Islet of Langerhans (tissue), 1 donor: ENCODE data around the gene ACER2.
"Not testable (repeated sequence)": the region's sequence is repeated elsewhere in the genome, so short reads cannot be mapped to it uniquely, and the experiment has no call there.

Experiments used
- FAIRE-seq: peaks from one replicate; lab custom pipeline; 2011; peaks lifted over from hg19 to GRCh38; lab: Jason Lieb, UNC

The ACER2 gene

DNA sequence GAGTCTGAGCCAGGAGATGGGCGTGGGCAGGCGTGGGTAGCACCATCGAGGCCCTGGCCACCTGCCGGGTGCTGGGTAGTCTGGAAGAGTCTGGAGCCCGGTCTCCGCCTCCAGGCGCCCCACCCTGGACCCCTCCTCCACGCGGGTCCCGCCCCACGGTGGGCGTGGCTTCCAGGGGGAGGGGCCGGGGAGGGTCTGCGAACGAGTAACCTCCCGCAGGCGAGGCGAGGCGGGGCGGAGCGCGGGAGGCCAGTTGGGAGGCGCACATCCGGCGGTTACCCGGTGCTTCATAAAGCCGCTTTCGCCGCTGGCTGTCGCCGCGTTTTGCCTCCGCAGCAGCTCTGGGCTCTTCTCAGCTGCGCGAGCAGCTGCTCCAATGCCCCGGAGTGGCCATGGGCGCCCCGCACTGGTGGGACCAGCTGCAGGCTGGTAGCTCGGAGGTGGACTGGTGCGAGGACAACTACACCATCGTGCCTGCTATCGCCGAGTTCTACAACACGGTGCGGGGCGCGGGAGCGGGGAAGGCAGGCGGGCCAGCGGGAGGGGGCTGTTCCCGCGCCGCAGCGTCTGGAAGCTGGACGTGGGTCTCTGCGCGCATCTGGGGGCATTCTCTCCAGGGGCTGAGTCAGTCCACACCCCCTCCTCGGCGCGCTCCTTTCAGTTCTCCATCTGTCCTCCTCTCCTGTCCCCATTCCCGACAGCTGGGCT is at the start of gene ACER2:
Gene ACER2 (plus strand): TSS at position 317 of the 708 bp plus-strand sequence. CDS start 76 bp downstream, at position 393.
- no peak for FAIRE-seq

DNA sequence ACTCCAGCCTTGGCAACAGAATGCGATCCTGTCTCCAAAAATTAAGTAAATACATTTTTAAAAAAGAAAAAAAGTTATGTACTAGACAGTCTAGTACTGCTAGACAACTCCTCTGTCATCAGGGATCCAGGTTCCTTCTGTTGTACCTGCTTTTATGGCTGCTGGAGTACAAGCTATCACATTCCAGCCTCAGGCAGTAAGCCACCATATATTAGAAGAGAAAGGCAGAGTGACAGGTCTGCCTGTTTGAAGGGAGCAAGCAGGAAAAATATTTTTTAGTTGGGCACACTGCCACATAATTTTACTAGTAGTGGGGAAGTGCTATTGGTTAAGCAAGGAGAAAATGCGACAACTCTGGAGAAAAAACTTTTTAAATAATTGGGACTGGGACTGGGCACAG is 39.7 kb upstream of the ACER2 start:
- no peak for FAIRE-seq

DNA sequence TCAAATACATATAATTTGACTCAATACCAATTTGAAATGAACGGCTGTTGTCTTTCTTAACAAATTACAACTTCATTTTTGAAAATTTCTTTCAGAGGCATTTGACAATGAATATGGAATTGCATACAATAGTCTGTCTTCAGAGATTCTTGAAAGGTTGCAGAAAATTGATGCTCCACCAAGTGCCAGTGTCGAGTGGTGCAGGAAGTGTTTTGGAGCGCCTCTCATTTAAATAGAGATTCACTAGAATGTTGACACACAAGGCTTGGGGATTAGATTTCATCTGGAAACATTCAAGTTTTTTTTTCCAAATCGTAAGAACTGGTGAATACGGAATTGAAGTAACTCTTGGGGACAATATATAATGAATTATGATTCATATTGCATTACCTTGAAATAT is 36.9 kb upstream of the ACER2 start:
- no peak for FAIRE-seq

DNA sequence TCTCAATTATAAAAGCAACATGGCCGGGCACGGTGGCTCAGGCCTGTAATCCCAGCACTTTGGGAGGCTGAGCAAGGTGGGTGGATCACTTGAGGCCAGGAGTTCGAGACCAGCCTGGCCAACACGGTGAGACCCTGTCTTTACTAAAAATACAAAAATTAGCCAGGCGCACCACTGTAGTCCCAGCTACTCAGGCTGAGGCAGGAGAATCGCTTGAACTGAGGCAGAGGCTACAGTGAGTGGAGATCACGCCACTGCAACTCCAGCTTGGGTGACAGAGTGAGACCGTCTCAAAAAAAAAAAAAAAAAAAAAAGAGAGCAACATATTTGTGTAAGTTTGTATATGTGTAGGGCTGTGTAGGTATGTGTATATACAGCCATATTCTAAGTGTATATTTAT is 36.2 kb upstream of the ACER2 start:
- no peak for FAIRE-seq

DNA sequence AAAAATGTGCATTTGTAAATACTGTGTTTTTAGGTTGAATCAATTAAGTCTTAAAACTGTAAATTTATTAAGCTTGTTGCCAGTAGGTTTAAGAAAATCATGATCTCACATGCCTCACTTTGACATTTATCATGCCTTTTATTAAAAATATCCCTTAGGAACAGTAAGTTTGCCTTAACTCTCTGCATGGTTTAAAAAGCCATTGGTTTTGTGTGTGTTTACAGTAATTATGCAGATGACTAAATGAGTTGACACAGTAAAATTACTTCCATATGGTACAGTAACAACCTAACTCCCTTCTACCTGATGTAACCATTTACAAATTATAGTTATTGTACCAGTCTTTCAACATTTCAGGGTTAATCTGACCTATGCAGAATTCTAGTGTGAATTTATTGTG is 35.3 kb upstream of the ACER2 start:
- peak; percentile 85 for FAIRE-seq

DNA sequence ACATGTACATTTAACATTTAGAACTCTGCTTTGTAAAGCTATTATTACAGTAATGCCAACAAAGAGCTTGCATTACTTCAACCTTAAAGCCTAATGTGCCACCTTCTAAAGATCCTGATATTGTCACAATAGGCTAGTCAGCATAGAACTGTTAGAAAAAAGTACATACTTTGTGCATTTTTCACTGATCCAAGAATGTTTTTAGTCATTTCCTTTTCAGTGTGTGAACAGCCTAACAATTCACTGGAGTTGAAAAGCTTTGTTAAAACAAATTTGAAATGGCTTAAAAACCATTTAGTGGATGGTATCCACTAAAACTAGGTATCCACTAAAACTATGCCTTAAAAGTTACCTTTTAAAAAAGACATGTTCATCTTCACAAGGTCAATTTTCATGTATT is 33.3 kb upstream of the ACER2 start:
- FAIRE-seq = no peak

DNA sequence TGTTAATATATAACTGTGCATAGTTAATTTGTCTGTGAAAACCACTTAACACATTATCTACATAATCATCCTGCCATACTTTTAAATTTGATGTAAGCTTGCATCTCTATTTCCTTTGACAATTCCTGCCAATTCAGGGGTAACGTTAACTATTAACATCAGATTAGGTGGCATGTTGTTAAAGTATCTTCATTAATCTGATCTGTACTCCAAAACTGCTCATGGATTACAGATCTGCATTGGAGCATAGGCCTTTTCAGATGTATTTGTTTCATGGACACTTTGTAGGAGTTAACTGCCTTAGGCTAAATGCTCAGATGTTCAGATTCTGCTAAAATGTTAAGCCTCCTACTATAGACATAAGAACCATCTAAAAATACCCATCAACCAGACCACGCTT is 31.9 kb upstream of the ACER2 start:
- no peak for FAIRE-seq

DNA sequence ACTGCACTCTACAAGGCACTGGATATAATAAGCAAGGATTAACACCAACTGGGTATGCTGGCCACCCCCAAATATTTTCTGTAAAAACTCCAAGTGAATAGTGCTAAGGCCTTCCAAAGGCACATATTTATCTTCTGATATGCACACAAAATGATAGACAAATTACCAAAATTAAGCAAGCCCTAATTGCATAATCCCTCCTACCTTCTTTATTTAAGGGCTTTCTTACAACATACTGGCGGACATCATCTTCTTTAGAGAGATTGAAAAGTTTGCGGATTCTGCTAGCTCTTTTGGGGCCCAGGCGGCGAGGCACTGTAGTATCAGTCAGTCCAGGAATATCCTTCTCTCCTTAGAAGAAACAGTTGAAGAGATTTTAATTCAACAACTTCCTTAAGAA is 30.6 kb upstream of the ACER2 start:
- no peak for FAIRE-seq

DNA sequence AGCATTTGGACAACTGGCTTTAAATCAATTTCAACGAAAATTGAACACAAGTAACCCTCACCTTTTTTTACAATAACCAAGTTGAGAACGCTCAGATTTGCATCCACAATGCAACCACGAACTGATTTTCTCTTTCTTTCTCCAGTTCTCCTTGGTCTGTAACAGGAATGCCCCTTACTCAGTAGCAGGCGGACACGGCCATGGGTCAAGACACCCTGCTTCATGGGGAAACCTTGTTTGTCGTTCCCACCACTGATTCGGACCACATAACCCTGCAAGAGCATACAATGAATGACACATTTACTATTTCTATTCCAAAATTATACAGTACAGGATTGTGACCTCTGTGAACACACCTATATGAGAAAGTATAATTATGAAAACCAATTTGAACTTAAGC is 30.2 kb upstream of the ACER2 start:
- FAIRE-seq = no peak

DNA sequence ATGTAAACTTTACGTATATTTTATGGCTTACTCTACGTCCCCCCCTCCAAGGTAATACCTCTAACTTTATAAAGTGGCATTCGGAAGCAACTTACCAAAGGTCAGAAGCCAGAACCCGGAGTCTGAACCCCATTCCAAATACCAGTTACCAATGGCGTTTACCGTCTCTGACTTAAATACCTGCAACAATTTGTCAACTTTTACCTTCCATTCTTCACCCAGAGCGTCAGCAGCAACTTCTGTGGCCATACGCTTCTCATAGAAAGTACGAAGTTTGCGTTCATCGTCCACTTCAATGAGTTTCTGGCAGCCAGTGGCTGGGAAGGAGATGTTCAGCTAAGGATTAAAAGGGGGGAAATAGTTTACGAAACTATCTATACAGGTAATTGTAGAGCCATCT is 29.5 kb upstream of the ACER2 start:
- no peak for FAIRE-seq

DNA sequence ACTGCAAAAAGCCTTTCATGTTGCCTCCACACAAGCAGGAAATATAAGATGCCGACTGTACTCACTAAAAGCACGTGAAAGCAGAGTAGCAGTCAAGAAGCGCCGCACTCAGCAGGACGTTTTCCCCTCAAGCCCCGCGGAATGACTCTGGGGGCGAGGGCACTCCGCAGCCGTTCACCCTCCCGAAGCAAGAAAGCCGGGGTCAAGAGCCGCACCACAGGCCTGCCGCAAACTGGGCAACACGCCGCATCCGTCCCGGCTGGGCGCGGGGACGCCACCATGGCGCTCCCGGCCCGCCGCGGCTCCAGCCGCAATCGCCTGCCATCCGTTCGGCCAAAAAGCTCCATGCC is 29.1 kb upstream of the ACER2 start:
- no peak for FAIRE-seq

DNA sequence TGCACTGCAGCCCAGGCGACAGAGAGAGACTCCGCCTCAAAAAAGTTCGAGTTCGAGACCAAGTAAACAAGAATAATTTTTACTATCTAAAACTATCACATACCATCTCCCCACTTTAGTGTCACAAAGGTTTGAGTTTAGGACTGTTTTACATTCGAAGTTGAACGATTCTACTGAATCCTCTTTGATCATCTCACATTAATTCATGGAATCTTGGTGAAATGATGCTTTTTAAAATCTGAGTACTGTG is 28.1 kb upstream of the ACER2 start:
- FAIRE-seq = no peak

DNA sequence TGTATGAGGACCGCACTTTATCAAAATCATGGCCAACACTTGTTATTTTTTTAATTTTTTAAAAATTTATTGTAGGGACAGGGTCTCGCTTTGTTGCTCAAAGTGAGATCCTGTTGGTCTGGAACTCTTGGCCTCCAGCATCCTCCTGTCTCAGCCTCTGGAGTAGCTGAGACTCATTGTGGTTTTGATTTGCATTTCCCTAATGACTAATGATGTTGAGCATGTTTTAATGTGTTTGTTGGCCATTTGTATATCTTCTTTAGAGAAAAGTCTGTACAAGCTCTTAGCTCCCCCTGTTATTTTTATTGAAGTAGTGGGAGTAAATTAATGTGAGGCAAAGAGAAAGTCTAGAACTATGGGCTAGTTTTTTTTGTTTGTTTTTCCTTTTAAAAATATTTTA is 27.2 kb upstream of the ACER2 start:
- no peak for FAIRE-seq

DNA sequence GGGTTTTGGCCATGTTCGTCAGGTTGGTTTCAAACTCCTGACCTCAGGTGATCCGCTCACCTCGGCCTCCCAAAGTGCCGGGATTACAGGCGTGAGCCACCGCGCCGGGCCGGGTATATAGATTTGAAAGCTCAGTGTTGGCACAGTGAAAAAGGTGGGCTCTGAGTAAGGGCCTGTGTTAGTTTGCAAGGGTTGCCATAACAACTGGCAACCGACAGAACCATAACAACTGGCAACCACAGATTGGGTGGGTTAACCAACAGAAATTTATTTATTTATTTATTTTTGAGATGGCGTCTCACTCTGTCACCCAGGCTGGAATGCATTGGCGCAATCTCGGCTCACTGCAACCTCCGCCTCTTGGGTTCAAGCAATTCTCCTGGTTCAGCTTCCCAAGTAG is 23.6 kb upstream of the ACER2 start:
- FAIRE-seq = not testable (repeated sequence)

DNA sequence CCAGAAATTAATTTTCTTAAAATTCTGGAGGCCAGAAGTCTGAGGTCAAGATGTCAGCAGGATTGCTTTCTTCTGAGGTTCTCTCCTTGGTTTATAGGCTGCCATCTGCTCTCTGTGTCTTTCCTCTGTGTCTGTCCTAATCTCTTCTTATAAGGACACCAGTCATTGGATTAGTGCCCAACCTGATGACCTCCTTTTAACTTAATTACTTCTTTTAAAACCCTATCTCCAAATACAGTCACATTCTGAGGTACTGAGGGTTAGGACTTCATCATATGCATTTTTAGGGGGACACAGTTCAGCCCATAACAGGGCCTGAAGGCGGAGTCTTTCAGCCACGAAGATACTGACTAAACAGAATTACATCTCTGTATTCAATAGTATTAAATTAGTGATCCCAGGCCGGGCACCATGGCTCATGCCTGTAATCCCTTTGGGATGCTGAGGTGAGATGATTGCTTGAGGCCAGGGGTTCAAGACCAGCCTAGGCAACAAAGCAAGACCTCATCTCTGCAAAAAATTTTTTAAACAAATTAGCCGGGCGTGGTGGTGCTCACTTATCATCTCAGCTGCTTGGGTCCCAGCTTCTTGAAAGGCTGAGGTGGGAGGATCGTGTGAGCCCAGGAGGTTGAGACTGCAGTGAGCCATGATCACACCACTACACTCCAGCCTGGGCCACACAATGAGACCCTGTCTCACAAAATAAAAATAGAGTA is 22.9 kb upstream of the ACER2 start:
- FAIRE-seq = no peak

DNA sequence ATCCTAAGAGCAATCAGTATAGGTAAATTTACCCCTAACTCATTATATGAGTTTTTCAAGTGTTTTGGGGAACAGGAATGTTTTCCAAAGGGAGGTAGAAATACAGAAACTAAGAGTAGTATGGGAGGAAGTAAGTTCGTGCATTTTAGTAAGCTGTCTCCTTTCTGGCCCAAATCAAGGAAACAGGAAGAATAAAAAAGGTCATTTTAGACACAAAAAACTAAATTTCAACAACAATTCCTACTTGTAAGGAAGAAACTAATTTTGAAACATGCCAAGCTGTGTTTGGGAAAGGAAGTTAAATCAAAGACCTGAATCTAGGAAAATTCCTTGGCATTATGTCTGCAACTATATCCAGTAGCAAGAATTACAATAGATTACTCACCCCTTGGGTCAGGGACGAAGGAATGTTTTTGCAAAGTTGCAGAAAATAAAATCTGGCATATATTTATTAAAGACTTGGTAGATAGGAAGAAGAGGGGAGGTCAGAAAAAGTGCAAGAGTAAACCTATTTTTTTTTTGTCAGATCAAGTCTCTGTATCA is 22.2 kb upstream of the ACER2 start:
- no peak for FAIRE-seq

DNA sequence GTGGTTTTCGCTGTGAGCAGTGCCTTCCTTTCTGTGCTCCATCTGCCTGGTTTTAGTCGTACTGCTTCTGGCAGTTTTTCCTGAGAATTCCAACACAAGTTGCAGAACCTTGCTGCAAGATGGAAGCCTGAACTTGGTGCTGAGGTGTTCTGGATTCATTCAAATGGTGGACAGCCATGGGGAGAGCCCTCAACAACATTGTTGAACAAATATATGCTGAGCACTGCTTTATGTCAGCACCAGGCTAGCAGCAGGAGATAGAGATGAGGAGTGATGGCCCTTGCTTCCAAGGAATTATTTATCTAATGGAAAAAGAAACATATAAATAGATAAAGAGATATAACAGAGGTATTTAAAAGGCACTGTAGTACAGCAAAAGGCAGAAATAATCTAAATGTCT is 21.5 kb upstream of the ACER2 start:
- no peak for FAIRE-seq

DNA sequence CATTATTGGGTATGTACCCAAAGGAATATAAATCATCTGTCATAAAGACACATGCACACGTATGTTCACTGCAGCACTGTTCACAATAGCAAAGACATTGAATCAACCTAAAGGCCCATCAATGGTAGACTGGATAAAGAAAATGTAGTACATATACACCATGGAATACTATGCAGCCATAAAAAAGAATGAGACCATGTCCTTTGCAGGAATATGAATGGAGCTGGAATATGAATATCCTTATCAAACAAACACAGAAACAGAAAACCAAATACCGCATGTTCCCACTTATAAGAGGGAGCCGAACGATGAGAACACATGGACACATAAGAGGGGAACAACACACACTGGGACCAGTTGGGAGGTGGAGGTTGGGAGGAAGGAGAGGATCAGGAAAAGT is 19.3 kb upstream of the ACER2 start:
- not testable (repeated sequence) for FAIRE-seq

DNA sequence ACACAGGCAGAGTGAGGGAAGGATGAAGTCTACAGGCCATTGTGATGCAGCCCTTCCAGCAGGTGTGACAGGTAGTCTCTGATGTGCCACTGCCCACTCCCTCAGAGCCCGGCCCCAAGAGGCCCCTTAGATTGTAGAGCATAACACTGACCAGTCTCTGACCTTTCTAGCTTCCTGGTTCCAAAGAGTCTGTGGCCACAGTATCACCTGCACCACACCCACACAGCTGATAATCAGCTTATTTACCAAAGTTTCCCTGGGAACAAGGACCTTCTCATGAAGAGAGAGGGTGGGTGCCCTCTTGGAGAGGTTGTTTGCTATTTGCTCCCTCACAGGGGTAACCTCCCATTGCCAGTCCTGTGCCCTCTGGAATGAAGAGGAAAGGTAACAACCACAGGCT is 11.0 kb upstream of the ACER2 start:
- FAIRE-seq = no peak

DNA sequence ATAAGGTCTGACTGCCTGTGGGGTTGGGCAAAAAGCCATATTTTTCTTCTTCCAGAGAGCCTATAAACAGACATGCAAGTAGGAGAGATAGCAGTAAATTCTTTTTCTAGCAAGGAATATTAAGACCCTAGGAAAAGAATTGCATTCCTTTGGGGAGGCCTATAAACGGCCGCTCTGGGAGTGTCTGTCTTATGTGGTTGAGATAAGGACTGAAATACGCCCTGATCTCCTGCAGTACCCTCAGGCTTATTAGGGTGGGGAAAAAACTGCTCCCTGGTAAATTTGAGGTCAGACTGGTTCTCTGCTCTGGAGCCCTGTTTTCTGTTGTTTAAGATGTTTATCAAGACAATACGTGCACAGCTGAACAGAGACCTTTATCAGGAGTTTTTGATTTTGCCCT is 5.6 kb upstream of the ACER2 start:
- not testable (repeated sequence) for FAIRE-seq

DNA sequence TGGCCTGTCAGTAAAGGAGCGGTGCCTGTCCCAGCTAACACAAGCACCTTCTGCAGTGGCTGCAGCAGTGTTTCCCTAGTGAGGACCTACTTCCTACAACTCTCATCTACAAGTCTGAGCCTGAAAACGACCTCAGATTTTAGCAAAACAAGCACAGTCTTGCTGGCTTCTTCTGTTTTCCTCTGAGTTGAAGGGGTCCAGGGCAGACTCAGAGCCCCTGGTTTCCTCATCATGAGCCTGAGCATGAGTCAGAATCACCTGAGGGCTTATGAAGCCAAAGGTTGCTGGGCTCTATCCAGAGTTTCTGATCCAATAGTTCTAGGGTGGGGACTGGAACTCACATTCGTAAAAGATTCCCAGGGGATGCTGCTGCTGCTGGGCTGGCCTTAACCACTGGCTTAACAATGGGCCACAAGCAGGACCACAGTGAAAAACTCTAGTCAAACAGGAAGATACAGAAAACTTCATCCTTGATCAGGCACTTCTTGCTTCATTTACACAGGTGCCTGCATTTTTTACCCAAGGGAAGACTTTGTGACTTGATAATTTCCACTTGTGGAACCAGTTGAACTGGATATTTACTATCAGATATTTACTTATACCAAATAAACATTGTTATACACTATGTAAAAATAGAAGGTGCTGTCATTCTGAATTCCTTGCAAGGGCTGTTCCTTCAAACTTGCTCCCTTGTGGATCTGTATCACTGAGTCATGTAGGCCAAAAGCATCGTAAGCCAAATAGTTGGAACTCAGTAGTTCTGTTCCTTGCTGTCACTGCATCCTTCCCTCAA is 4.3 kb upstream of the ACER2 start:
- no peak for FAIRE-seq

DNA sequence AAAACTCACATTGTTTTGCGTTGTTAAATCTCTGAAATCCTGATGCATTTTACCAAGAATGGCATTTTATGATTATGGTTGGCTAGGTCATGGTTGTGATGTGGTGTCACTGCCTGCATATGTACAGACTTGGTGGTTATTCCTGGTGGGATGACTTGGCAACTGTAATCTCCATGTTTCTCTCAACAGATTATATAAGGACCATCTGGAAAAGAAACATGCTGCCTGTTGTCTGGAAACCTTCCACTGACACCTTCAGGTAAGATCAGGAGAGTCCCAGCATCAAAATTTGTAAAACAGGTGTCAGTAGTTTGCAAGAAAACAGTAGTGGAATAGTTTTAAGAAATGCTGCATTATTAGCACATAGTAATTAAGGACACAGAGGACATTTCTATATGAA is 3.0 kb upstream of the ACER2 start:
- FAIRE-seq = no peak

DNA sequence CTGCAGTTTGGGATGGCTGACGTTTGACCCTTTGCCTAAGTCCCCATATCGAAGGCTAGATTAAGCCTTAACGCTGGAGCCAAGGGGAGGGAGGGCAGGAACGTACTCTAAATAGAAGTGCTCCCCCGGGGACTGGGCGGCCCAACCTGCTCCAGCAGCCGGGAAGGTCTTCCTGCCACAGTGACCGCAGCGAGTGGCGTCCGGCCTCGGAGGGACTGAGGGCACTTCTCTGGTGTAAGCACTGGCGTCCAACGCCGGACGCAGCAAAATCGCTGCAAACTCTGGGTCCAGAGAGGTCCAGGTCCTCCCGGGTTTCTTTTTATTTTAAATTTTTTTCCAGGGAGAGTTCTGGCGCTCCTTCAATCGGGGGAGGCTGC is 505 bp upstream of the ACER2 start:
- no peak for FAIRE-seq
